Sigmoid colon (tissue), 7 donors: ENCODE data around the gene SMIM28. TPM values are rescaled to one million over a fixed set of nuclear protein-coding genes. Genes with fewer than 3 reads are reported as not detected.

Experiments
- DNase-seq: peaks from one replicate; pipeline ENCODE4 v3.0.0-alpha.2; 2019
- H3K27ac ChIP-seq, 4 donors: fragments of 200-600 bp; sonication (generic); one replicate each; pipeline ENCODE4 v1.5.1; 2016 to 2019; ENCODE audit warnings: mild to moderate bottlenecking in 1 of 4
- H3K27me3 ChIP-seq, 3 donors: fragments of 200-600 bp; sonication (generic); one replicate each; pipeline ENCODE4 v1.5.1; 2019; ENCODE audit warnings: mild to moderate bottlenecking in 1 of 3
- H3K36me3 ChIP-seq, 4 donors: fragments of 200-600 bp; sonication (generic); one replicate each; pipeline ENCODE4 v1.5.1; 2016 to 2019
- H3K4me1 ChIP-seq, 4 donors: fragments of 200-600 bp; sonication (generic); one replicate each; pipeline ENCODE4 v1.5.1; 2017 to 2019
- H3K4me3 ChIP-seq, 4 donors: fragments of 200-600 bp; sonication (generic); one replicate each; pipeline ENCODE4 v1.5.1; 2017 to 2019; ENCODE audit warnings: mild to moderate bottlenecking in 2 of 4, moderate library complexity in 1 of 4
- H3K9me3 ChIP-seq, 4 donors: fragments of 200-600 bp in 3 of 4; sonication (generic) in 3 of 4; one replicate each; pipeline versions ENCODE4 v1.5.1 to v1.6.1; 2013 to 2019
- EP300 ChIP-seq, 4 donors: sonication (generic); formaldehyde crosslinking; IDR thresholded peaks; one replicate each; pipeline ENCODE4 v1.6.1; 2017; ENCODE audit warnings: antibody characterized with exemption in 4 of 4
- POLR2A ChIP-seq, 2 donors: fragments of 450-650 bp; IDR thresholded peaks; one replicate each; pipeline ENCODE4 v1.6.1; 2016; ENCODE audit warnings: antibody characterized with exemption in 2 of 2, mild to moderate bottlenecking in 2 of 2, moderate library complexity in 2 of 2
- POLR2AphosphoS5 ChIP-seq, 4 donors: sonication (generic); formaldehyde crosslinking; IDR thresholded peaks; one replicate each; pipeline ENCODE4 v1.6.1; 2017; ENCODE audit warnings: antibody characterized with exemption in 4 of 4
- WGBS, 2 donors: extraction: QIAGEN DNeasy Blood & Tissue Kit; methylation state at CpG; one replicate each; pipeline ENCODE4 v1.1.7; 2013; 5-methylcytosine and 5-hydroxymethylcytosine counted together
- intact Hi-C: fragments of 100-400 bp; cut with DNase I; formaldehyde crosslinking; loops from one replicate; pipeline ENCODE4 v1.15.1; 2023
- polyA plus RNA-seq, 3 donors: library from polyadenylated mRNA; stranded (reverse); fragments of 200-250 nt; gene quantifications; one replicate each; pipeline ENCODE4 v1.2.3, GENCODE V29; 2013
- total RNA-seq, 4 donors: library from RNA; depleted of rRNA; stranded (reverse); fragments of >200 nt; gene quantifications; one replicate each; pipeline ENCODE4 v1.1.0, GENCODE V29; 2016
- TF ChIP-seq, protein P1 (sequence below), 4 experiments: fragments of 450-650 bp in 3 of 4; fragments of 200-600 bp in 1 of 4; IDR thresholded peaks; one replicate each; pipeline ENCODE4 v1.5.1; 2016 to 2019; ENCODE audit warnings: antibody characterized with exemption in 4 of 4, mild to moderate bottlenecking in 3 of 4, moderate library complexity in 2 of 4
- donor health status: healthy with polysubstance abuse.
- donor health status: Bipolar disorder and iron deficiency.
- donor health status: healthy.

The SMIM28 gene
- total and polyA plus RNA-seq, 7 donors: 0.66 to 5.3 (median 4.6) TPM; not detected in 2

DNA sequence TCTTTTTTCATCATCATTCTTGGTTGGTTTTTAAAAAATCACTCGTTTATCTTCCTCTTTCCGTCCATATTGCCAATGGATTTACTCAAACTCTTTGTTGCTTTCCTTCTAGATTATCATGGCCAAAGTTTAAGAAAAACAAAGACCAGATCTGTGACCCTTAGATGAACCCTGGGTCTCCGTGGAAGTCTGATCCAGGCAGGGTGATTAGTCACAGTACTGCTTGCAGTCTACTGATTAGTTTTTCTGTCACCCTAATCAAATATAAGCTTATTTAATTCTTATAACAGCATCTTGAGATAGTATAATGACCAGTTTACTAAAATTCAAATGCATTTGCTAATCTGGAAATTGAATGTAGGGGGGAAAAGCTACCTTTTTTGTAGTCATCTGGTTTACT lies 6.0 kb upstream of the SMIM28 start:
- intact Hi-C loops: no loop called here

GRCh38 chr6:138372711-138373463 lies 4.8 kb upstream of the SMIM28 start:
- H3K27ac ChIP-seq: no peak overlapping the region
- H3K36me3 ChIP-seq: no peaks in the 10 kb centered on the region
- H3K27me3 ChIP-seq: no peaks in the 10 kb centered on the region
- intact Hi-C loops: no loop called here
- no peak overlapping the region for H3K4me3 ChIP-seq
- no peaks in the 10 kb centered on the region for H3K9me3 ChIP-seq
- DNase-seq: no peak
- TF ChIP-seq, protein P1, sequence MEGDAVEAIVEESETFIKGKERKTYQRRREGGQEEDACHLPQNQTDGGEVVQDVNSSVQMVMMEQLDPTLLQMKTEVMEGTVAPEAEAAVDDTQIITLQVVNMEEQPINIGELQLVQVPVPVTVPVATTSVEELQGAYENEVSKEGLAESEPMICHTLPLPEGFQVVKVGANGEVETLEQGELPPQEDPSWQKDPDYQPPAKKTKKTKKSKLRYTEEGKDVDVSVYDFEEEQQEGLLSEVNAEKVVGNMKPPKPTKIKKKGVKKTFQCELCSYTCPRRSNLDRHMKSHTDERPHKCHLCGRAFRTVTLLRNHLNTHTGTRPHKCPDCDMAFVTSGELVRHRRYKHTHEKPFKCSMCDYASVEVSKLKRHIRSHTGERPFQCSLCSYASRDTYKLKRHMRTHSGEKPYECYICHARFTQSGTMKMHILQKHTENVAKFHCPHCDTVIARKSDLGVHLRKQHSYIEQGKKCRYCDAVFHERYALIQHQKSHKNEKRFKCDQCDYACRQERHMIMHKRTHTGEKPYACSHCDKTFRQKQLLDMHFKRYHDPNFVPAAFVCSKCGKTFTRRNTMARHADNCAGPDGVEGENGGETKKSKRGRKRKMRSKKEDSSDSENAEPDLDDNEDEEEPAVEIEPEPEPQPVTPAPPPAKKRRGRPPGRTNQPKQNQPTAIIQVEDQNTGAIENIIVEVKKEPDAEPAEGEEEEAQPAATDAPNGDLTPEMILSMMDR (IDR thresholded peaks at IDR 0.05): no peak
- TF ChIP-seq POLR2AphosphoS5 (IDR thresholded peaks at IDR 0.05): no peak
- TF ChIP-seq EP300 (IDR thresholded peaks at IDR 0.05): no peak
- TF ChIP-seq POLR2A (IDR thresholded peaks at IDR 0.05): no peak
- no peaks in the 10 kb centered on the region for H3K4me1 ChIP-seq

More for the DNA sequence above, 6.0 kb upstream of the SMIM28 start:
- no peak for TF ChIP-seq EP300 (IDR thresholded peaks at IDR 0.05)
- TF ChIP-seq, protein P1 (IDR thresholded peaks at IDR 0.05): no peak
- no peak for DNase-seq
- no peak overlapping the region for H3K27ac ChIP-seq
- no peaks in the 10 kb centered on the region for H3K27me3 ChIP-seq
- H3K4me3 ChIP-seq: no peak overlapping the region
- no peaks in the 10 kb centered on the region for H3K9me3 ChIP-seq
- H3K36me3 ChIP-seq: no peaks in the 10 kb centered on the region
- H3K4me1 ChIP-seq: no peaks in the 10 kb centered on the region
- WGBS, 2 donors: 25 to 54% methylated on average over 3 of the region's 3 CpGs

- H3K4me3 ChIP-seq: no peak overlapping the region
- intact Hi-C loops: no loop called here
- no peaks in the 10 kb centered on the region for H3K36me3 ChIP-seq
- no peaks in the 10 kb centered on the region for H3K4me1 ChIP-seq
- no peak for TF ChIP-seq POLR2A (IDR thresholded peaks at IDR 0.05)
- no peak for TF ChIP-seq EP300 (IDR thresholded peaks at IDR 0.05)
- TF ChIP-seq, protein P1 (IDR thresholded peaks at IDR 0.05): no peak
- TF ChIP-seq POLR2AphosphoS5 (IDR thresholded peaks at IDR 0.05): no peak
- no peak overlapping the region for H3K27ac ChIP-seq
- DNase-seq: no peak
- no peaks in the 10 kb centered on the region for H3K27me3 ChIP-seq
- no peaks in the 10 kb centered on the region for H3K9me3 ChIP-seq
Observed at GRCh38 chr6:138374230-138374629, 3.5 kb upstream of the SMIM28 start.

DNA sequence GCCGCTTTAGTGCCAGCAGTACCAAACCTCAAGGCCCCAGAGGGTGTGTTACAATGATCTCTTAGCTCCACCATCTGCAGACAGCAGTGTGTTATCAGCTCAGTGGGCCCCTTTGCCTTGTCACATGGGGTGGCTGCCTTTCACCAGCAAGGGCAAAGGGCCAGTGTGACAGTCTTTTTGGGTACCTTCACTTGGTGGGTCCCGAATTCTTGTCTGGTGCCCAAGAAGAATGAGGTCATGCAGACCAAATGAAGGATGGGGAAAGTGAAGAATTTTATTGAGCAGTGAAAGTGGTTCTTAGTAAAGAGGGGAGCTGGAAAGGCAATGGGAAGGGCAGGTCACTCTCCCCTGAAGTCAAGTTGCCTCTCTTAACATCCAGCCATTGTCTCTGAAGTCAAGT lies 2.9 kb upstream of the SMIM28 start:
- WGBS, 2 donors: 91 to 94% methylated on average over 2 of the region's 2 CpGs
- H3K27me3 ChIP-seq: no peaks in the 10 kb centered on the region
- no peaks in the 10 kb centered on the region for H3K9me3 ChIP-seq
- H3K4me3 ChIP-seq: no peak overlapping the region
- no peaks in the 10 kb centered on the region for H3K36me3 ChIP-seq
- TF ChIP-seq POLR2AphosphoS5 (IDR thresholded peaks at IDR 0.05): no peak
- H3K4me1 ChIP-seq: no peaks in the 10 kb centered on the region
- DNase-seq: no peak
- intact Hi-C loops: no loop called here
- H3K27ac ChIP-seq: no peak overlapping the region

DNA sequence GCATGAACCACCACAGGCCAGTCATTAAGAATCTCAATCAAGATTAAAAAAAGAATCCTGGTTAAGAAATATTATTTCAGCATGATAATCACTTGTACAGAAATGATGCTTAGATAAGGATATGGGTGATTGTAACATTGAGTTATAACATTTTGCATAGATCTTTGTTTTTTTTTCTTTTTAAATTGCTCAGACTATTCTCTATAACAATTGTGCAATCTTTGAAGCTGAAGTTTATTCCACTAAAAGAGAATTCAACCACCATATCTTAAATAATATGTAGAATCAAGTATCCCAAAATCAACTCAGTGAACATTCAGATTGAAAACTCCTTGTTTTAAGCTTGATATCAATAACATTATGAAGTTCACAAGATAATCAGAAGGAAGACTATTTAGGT lies 663 bp upstream of the SMIM28 start:
- intact Hi-C loops: no loop called here
- no peak for DNase-seq

More for the DNA sequence above, 663 bp upstream of the SMIM28 start:
- Histone ChIP-seq H3K4me1 (no peaks in the 10 kb centered on the region), H3K27ac (no peak overlapping the region), H3K9me3 (no peaks in the 10 kb centered on the region), H3K4me3 (no peak overlapping the region), H3K36me3 (no peaks in the 10 kb centered on the region), H3K27me3 (no peaks in the 10 kb centered on the region)
- TF ChIP-seq POLR2A (IDR thresholded peaks at IDR 0.05) (no peak), POLR2AphosphoS5 (IDR thresholded peaks at IDR 0.05) (no peak), EP300 (IDR thresholded peaks at IDR 0.05) (no peak)
- TF ChIP-seq, protein P1 (IDR thresholded peaks at IDR 0.05): no peak
